H1 (cell line): ENCODE results near the gene KLF16. TPM values are rescaled to one million over a fixed set of nuclear protein-coding genes. Genes with fewer than 3 reads are reported as not detected.
A peak's percentile ranks its signal among the peaks of the same experiment; 100 is the strongest.

Experiments
- CTCF ChIA-PET: fragments of 300-600 bp; sonication (Branson Sonifier 250); formaldehyde crosslinking; loops from one replicate; lab custom pipeline; 2021; ENCODE audit not compliant: partially characterized antibody; lab: Charles Lee
- POLR2A ChIA-PET: fragments of 300-600 bp; sonication (Branson Sonifier 250); formaldehyde crosslinking; loops from one replicate; lab custom pipeline; 2021; ENCODE audit warnings: inconsistent platforms; ENCODE audit not compliant: partially characterized antibody; lab: Charles Lee
- DNase-seq, 2 experiments: peaks; one replicate each; pipeline versions ENCODE4 v3.0.0 to v3.0.0-alpha.2; 2010 to 2022; ENCODE audit warnings: low spot score in 2 of 2, low read depth in 1 of 2, mixed read lengths in 1 of 2
- FAIRE-seq: peaks from 2 replicates; lab custom pipeline; 2011; peaks lifted over from hg19 to GRCh38; lab: Jason Lieb, UNC
- H2AFZ ChIP-seq: 2 replicates; pipeline ENCODE4 v1.8.1; 2012; ENCODE audit warnings: low read length, inconsistent platforms
- H2AK5ac ChIP-seq: 2 replicates; pipeline ENCODE4 v1.6.1; 2013; ENCODE audit warnings: low read depth, low read length
- H2BK120ac ChIP-seq: replicated peaks from 2 replicates; pipeline ENCODE3; 2013; ENCODE audit warnings: low read depth, low read length, inconsistent platforms
- H2BK12ac ChIP-seq: 2 replicates; pipeline ENCODE4 v1.6.1; 2013; ENCODE audit warnings: low read depth, low read length
- H2BK15ac ChIP-seq: 2 replicates; pipeline ENCODE4 v1.6.1; 2013; ENCODE audit warnings: low read length
- H2BK20ac ChIP-seq: 2 replicates; pipeline ENCODE4 v1.6.1; 2013; ENCODE audit warnings: low read length
- H2BK5ac ChIP-seq: 2 replicates; pipeline ENCODE4 v1.6.1; 2013; ENCODE audit warnings: low read depth, low read length
- H3K14ac ChIP-seq: 2 replicates; pipeline ENCODE4 v1.6.1; 2013; ENCODE audit warnings: inconsistent platforms; ENCODE audit not compliant: insufficient read length
- H3K18ac ChIP-seq: 2 replicates; pipeline ENCODE4 v1.6.1; 2013; ENCODE audit warnings: low read length; ENCODE audit errors: extremely low read depth
- H3K23ac ChIP-seq: 2 replicates; pipeline ENCODE4 v1.6.1; 2013; ENCODE audit warnings: inconsistent platforms; ENCODE audit not compliant: insufficient read length
- H3K23me2 ChIP-seq: 2 replicates; pipeline ENCODE4 v1.6.1; 2013; ENCODE audit warnings: low read depth, low read length
- H3K27ac ChIP-seq: 2 replicates; pipeline ENCODE4 v1.6.1; 2011; ENCODE audit warnings: low read depth, low read length, inconsistent platforms
- H3K27me3 ChIP-seq, 4 experiments: replicated peaks in 1 of 4; 1 replicate in 1 of 4; 2 replicates in 3 of 4; pipeline versions ENCODE4 v1.6.1 to v1.8.1; 2011 to 2013; ENCODE audit warnings: low read length in 3 of 4, mild to moderate bottlenecking in 3 of 4, inconsistent platforms in 2 of 4, mixed read lengths in 2 of 4, moderate library complexity in 1 of 4; ENCODE audit not compliant: control insufficient read depth in 3 of 4, insufficient read depth in 3 of 4; ENCODE audit errors: extremely low read depth in 1 of 4
- H3K36me3 ChIP-seq, 4 experiments: 2 replicates each; pipeline versions ENCODE4 v1.6.1 to v1.8.1; 2011 to 2013; ENCODE audit warnings: mild to moderate bottlenecking in 4 of 4, low read length in 3 of 4, moderate library complexity in 2 of 4, control low read depth in 1 of 4, inconsistent platforms in 1 of 4; ENCODE audit not compliant: insufficient read depth in 4 of 4, control insufficient read depth in 2 of 4
- H3K4ac ChIP-seq: replicated peaks from 2 replicates; pipeline ENCODE3; 2013; ENCODE audit warnings: low read length, low read depth, mixed read lengths, inconsistent platforms; ENCODE audit not compliant: insufficient read length
- H3K4me1 ChIP-seq, 4 experiments: replicated peaks in 1 of 4; 1 replicate in 1 of 4; 2 replicates in 3 of 4; pipeline versions ENCODE4 v1.6.1 to v1.8.1; 2011 to 2013; ENCODE audit warnings: low read length in 3 of 4, inconsistent platforms in 2 of 4, mixed read lengths in 1 of 4; ENCODE audit not compliant: insufficient read depth in 4 of 4, control insufficient read depth in 3 of 4
- H3K4me2 ChIP-seq, 2 experiments: 2 replicates each; pipeline versions ENCODE4 v1.6.1 to v1.8.1; 2011 to 2013; ENCODE audit warnings: low read depth in 2 of 2, low read length in 2 of 2, control low read depth in 1 of 2, inconsistent platforms in 1 of 2, mild to moderate bottlenecking in 1 of 2; ENCODE audit not compliant: insufficient read depth in 1 of 2
- H3K4me3 ChIP-seq, 4 experiments: fragments of 200-600, 300-600 bp in 1 of 4; sonication (generic), shearing (Covaris generic), sonication (Bioruptor Twin) in 1 of 4; 2 replicates each; pipeline versions ENCODE4 v1.5.1 to v1.8.1; 2011 to 2016; ENCODE audit warnings: low read length in 4 of 4, low read depth in 3 of 4, control low read depth in 2 of 4, inconsistent platforms in 2 of 4, mild to moderate bottlenecking in 2 of 4, mixed read lengths in 1 of 4, moderate library complexity in 1 of 4; ENCODE audit not compliant: insufficient read depth in 2 of 4; ENCODE audit errors: extremely low read depth in 1 of 4
- H3K56ac ChIP-seq: replicated peaks from 2 replicates; pipeline ENCODE3; 2013; ENCODE audit warnings: low read depth, mild to moderate bottlenecking, mixed read lengths, low read length, inconsistent platforms; ENCODE audit not compliant: insufficient read length
- H3K79me1 ChIP-seq: 2 replicates; pipeline ENCODE4 v1.6.1; 2013; ENCODE audit warnings: low read depth, low read length, control low read depth
- H3K79me2 ChIP-seq, 2 experiments: 2 replicates each; pipeline versions ENCODE4 v1.6.1 to v1.8.1; 2012 to 2013; ENCODE audit warnings: low read length in 2 of 2, mild to moderate bottlenecking in 2 of 2, inconsistent platforms in 1 of 2; ENCODE audit not compliant: insufficient read depth in 2 of 2, control insufficient read depth in 1 of 2
- H3K9ac ChIP-seq, 4 experiments: replicated peaks in 1 of 4; 1 replicate in 1 of 4; 2 replicates in 3 of 4; pipeline versions ENCODE4 v1.6.1 to v1.8.1; 2011 to 2013; ENCODE audit warnings: low read depth in 3 of 4, low read length in 3 of 4, control low read depth in 2 of 4, mild to moderate bottlenecking in 2 of 4, moderate library complexity in 2 of 4, inconsistent platforms in 1 of 4; ENCODE audit errors: extremely low read depth in 1 of 4
- H3K9me3 ChIP-seq, 2 experiments: 2 replicates each; pipeline versions ENCODE4 v1.6.1 to v1.8.1; 2012 to 2013; ENCODE audit warnings: mild to moderate bottlenecking in 2 of 2, moderate library complexity in 2 of 2, control low read depth in 1 of 2, inconsistent platforms in 1 of 2, low read depth in 1 of 2, low read length in 1 of 2, mixed read lengths in 1 of 2; ENCODE audit not compliant: insufficient read depth in 2 of 2
- H4K20me1 ChIP-seq, 2 experiments: replicated peaks in 1 of 2; 2 replicates each; pipeline versions ENCODE3 to v1.8.1; 2011 to 2013; ENCODE audit warnings: inconsistent platforms in 2 of 2, low read length in 2 of 2, mild to moderate bottlenecking in 1 of 2; ENCODE audit not compliant: insufficient read depth in 2 of 2, control insufficient read depth in 1 of 2
- H4K5ac ChIP-seq: 2 replicates; pipeline ENCODE4 v1.6.1; 2013; ENCODE audit warnings: low read length, low read depth, mixed read lengths, inconsistent platforms; ENCODE audit not compliant: insufficient read length
- H4K8ac ChIP-seq: 2 replicates; pipeline ENCODE4 v1.8.0; 2013; ENCODE audit warnings: mild to moderate bottlenecking, moderate library complexity, low read length, inconsistent platforms; ENCODE audit not compliant: insufficient read depth; ENCODE audit errors: extremely low read depth
- H4K91ac ChIP-seq: replicated peaks from 2 replicates; pipeline ENCODE3; 2013; ENCODE audit warnings: low read length, mixed read lengths, inconsistent platforms; ENCODE audit not compliant: insufficient read length
- ASH2L ChIP-seq: fragments of 200-600, 300-600 bp; sonication (generic); IDR thresholded peaks from one replicate; pipeline ENCODE4 v1.7.1; 2017; ENCODE audit warnings: low read length
- CBX8 ChIP-seq: fragments of 300-800, 300-1000 bp; sonication (generic); IDR thresholded peaks from 2 replicates; pipeline ENCODE4 v1.7.1; 2016; ENCODE audit warnings: low read depth, low read length, borderline replicate concordance
- FOSL1 ChIP-seq: IDR thresholded peaks from 2 replicates; pipeline ENCODE4 v1.6.1; 2011; ENCODE audit warnings: mild to moderate bottlenecking, low read depth, low read length, moderate library complexity; ENCODE audit not compliant: insufficient read depth
- HDAC6 ChIP-seq: IDR thresholded peaks from one replicate; pipeline ENCODE4 v1.7.1; 2012; ENCODE audit warnings: low read depth, mild to moderate bottlenecking, inconsistent platforms, low read length, moderate library complexity
- POLR2A ChIP-seq, 2 experiments: IDR thresholded peaks; 1 replicate in 1 of 2; 2 replicates in 1 of 2; pipeline ENCODE4 v1.6.1; 2011; ENCODE audit warnings: low read depth in 2 of 2, low read length in 2 of 2, mild to moderate bottlenecking in 2 of 2; ENCODE audit errors: control extremely low read depth in 1 of 2
- RAD21 ChIP-seq, 2 experiments: IDR thresholded peaks in 1 of 2; conservative IDR thresholded peaks in 1 of 2; 2 replicates each; pipeline ENCODE4 v1.6.1; 2011; ENCODE audit warnings: low read depth in 2 of 2, low read length in 2 of 2, improper control_type of control experiment in 1 of 2, inconsistent platforms in 1 of 2, mild to moderate bottlenecking in 1 of 2, moderate library complexity in 1 of 2
- RFX5 ChIP-seq: IDR thresholded peaks from 2 replicates; pipeline ENCODE4 v1.6.1; 2011; ENCODE audit warnings: low read depth, low read length, improper control_type of control experiment, borderline replicate concordance
- RNF2 ChIP-seq: fragments of 200-900, 300-1000 bp; sonication (generic); IDR thresholded peaks from 2 replicates; pipeline ENCODE4 v1.7.1; 2016; ENCODE audit warnings: borderline replicate concordance, low read depth, mild to moderate bottlenecking, antibody characterized with exemption, low read length; ENCODE audit not compliant: poor library complexity, severe bottlenecking; ENCODE audit errors: missing control alignments
- SIN3A ChIP-seq, 2 experiments: IDR thresholded peaks in 1 of 2; conservative IDR thresholded peaks in 1 of 2; 2 replicates each; pipeline ENCODE4 v1.6.1; 2011 to 2012; ENCODE audit warnings: low read length in 2 of 2, improper control_type of control experiment in 1 of 2, low read depth in 1 of 2, mild to moderate bottlenecking in 1 of 2
- SIX5 ChIP-seq: IDR thresholded peaks from 2 replicates; pipeline ENCODE4 v1.6.1; 2011; ENCODE audit warnings: mild to moderate bottlenecking, low read depth, low read length
- TAF1 ChIP-seq: IDR thresholded peaks from 2 replicates; pipeline ENCODE4 v1.6.1; 2011; ENCODE audit warnings: mild to moderate bottlenecking, low read depth, low read length
- WGBS, 2 experiments: shearing (Covaris generic) in 1 of 2; methylation state at CpG; one replicate each; pipeline versions ENCODE4 v1.1.6 to v1.1.7; 2013 to 2015; ENCODE audit warnings: low lambda C conversion rate in 2 of 2, mixed read lengths in 2 of 2, inconsistent platforms in 1 of 2, low coverage in 1 of 2, missing lambda C conversion rate in 1 of 2; ENCODE audit not compliant: insufficient replicate concordance in 2 of 2, insufficient coverage in 1 of 2, insufficient read length in 1 of 2; ENCODE audit errors: extremely low coverage in 1 of 2, missing lambda C conversion rate in 1 of 2; 5-methylcytosine and 5-hydroxymethylcytosine counted together
- polyA plus RNA-seq, 7 experiments: library from polyadenylated mRNA; depleted of rRNA in 3 of 7; stranded (reverse) in 5 of 7; unstranded in 2 of 7; fragments of >200 nt in 5 of 7; fragments of 200-250 nt in 2 of 7; gene quantifications; 1 replicate in 5 of 7; 2 replicates in 1 of 7; 4 replicates in 1 of 7; pipeline versions ENCODE4 v1.2.1 to v1.2.3, GENCODE V29; 2011 to 2013; ENCODE audit warnings: missing spikeins in 2 of 7, mixed read lengths in 2 of 7
- total RNA-seq: library from RNA; stranded (reverse); fragmentation: NEBNext Ultra II Directional; extraction: Animal tissue kit (Norgen Biotek cat#: 25700); gene quantifications from 2 replicates; pipeline ENCODE4 v1.2.1, GENCODE V29; 2021

KLF16 gene
- total and polyA plus RNA-seq, 2 of the 8 experiments (the other 6 are each of a cell fraction or from before 2014, with no cell fraction given): 14.3 to 45.9 TPM

DNA sequence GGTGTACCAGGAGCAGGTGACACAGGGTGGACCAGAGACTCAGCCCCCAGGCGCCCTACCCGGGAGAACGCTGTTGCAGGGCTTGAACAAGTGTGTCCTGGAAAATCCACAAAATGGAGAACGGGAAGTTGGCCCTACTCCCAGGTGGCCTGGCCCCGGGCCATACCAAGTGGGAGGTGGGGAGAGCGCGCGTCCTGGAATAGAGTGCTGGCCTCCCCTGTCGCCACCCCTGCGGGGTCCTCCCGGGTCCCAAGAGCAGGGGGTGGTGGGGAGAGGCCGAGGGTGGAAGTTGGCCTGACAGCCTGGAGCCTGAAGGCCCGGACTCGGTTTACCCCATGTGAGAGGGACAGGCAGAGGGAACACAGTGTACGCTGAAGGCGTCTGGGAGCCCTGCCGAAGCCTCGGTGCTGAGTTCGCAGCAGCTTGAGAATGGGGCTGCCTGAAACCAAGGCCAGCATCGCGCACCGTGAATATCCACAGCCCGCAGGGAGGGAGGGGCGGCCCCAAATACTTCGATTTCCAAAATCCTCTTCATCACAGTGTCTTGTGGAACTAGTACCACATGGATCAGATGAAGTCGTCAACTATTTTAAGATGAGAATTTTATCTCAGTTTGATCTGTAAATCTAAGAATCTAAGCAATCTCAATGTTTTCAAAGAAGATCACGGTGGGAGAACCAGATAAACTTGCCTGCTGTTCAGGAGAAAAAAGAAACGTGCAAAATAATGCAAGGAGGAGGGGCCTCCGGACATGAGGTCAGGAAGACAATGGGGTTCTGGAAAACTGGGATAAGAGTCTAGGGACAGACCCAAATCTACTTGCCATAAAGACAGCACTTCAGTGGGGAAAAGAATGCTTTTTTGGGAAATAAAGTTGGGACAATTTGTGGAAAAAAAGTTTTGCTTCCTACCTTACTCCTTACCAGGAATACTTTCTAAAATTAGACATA is 10.4 kb upstream of the KLF16 start:
- H4K8ac ChIP-seq: peak overlapping the region; percentile 51; the same call in 1 of the 2 replicates
- H3K27ac ChIP-seq: no peak overlapping the region
- H2BK20ac ChIP-seq: no peak overlapping the region
- H2BK15ac ChIP-seq: no peak overlapping the region
- H3K4me2 ChIP-seq: no peak overlapping the region; a peak in 1 of 4 replicates
- no peak overlapping the region for H3K18ac ChIP-seq
- peaks cover 4% of the 10 kb centered on the region for H3K79me1 ChIP-seq
- H3K23ac ChIP-seq: no peak overlapping the region
- no peak overlapping the region for H3K14ac ChIP-seq
- H3K4me1 ChIP-seq: peaks cover 0 to 7% (median 2%) of the 10 kb centered on the region in 4 experiments; a peak in 5 of 7 replicates
- 89% methylated on average over 29 of the region's 29 CpGs; no CpG with 5 or more reads in 1 of the 2 experiments for WGBS, 2 experiments
- H4K5ac ChIP-seq: no peak overlapping the region
- peaks cover 2 to 7% of the 10 kb centered on the region in 2 experiments for H4K20me1 ChIP-seq
- H3K9ac ChIP-seq: no peak overlapping the region
- H2BK12ac ChIP-seq: no peak overlapping the region
- no peaks in the 10 kb centered on the region for H3K27me3 ChIP-seq
- H3K56ac ChIP-seq: no peak overlapping the region
- DNase-seq (no peak), FAIRE-seq (no peak)
- H3K9me3 ChIP-seq: no peaks in the 10 kb centered on the region
- H2BK120ac ChIP-seq: no peak overlapping the region
- H4K91ac ChIP-seq: no peak overlapping the region
- no peaks in the 10 kb centered on the region for H3K36me3 ChIP-seq
- CTCF ChIA-PET: interaction anchor here (0.6 kb wide), 1 partner anchor 176 kb away, joined by 3 read pairs; no protein-coding TSS in a partner anchor
- H3K79me2 ChIP-seq: peaks cover 0 to 33% of the 10 kb centered on the region in 2 experiments; a peak in 3 of 4 replicates
- H2AK5ac ChIP-seq: no peak overlapping the region
- H3K4me3 ChIP-seq: peak overlapping the region in 1 of 4 experiments; percentile 87; a peak in 2 of 8 replicates
- peaks cover 14% of the 10 kb centered on the region for H3K23me2 ChIP-seq
- H3K4ac ChIP-seq: no peak overlapping the region
- POLR2A ChIA-PET: interaction anchor here (1.3 kb wide), 1 partner anchor 13 kb away, joined by 4 read pairs; no protein-coding TSS in a partner anchor
- no peak overlapping the region for H2AFZ ChIP-seq
- no peak overlapping the region for H2BK5ac ChIP-seq
- TF ChIP-seq RAD21 (IDR thresholded peaks at IDR 0.05 in 1 of 2, conservative IDR thresholded peaks at IDR 0.05 in 1 of 2; ENCODE audit: low read depth in 2 of 2, low read length in 2 of 2) (no peak), FOSL1 (no peak), POLR2A (IDR thresholded peaks at IDR 0.05; ENCODE audit: control extremely low read depth in 1 of 2, low read depth in 2 of 2, low read length in 2 of 2) (no peak), HDAC6 (no peak), SIX5 (no peak), CBX8 (no peak), TAF1 (no peak), RNF2 (no peak), ASH2L (no peak), RFX5 (no peak), SIN3A (conservative IDR thresholded peaks at IDR 0.05 in 1 of 2, IDR thresholded peaks at IDR 0.05 in 1 of 2; ENCODE audit: low read depth in 1 of 2, low read length in 2 of 2) (no peak)
